ENCODE data around the gene REEP5.

GRCh38 chr5:112906637-112907036 lies 15.4 kb downstream of the REEP5 start:
- no peak for TF ChIP-seq POLR2A (IDR thresholded peaks at IDR 0.05)
- TF ChIP-seq CTCF (IDR thresholded peaks at IDR 0.05), result no peak

Measured in stomach (tissue), 4 donors.